Measurements from ENCODE around the gene HUNK.
A peak's percentile ranks its signal among the peaks of the same experiment; 100 is the strongest.

HUNK gene

DNA sequence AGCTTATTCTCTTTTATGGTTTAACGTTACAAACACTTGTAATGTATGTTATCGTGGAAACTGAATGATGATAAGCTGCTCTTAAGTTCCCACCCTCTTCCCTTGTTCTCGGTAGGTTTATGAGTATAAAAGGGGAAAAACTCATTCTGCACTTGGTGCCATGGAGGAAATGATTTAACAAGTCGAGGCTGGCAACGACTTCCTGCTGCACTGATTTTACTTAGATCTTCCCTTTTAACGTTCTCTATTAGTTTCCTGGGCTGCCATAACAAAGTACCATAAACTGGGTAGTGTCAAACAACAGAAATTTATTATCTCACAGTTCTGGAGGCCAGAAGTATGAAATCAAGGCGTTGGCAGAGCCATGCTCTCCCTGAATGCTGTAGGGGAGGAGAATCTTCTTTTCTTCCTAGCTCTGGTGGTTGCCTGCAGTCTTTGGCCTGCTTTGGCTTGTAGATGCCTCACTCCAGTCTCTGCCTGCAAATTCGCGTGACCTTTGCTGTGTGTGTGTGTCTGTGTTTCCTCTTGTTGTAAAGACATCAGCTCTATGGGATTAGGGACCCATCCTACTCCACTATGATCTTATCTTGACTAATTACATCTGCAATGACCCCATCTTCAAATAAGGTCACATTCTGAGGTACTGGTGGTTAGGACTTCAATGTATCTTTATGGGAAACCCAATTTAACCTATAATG is 26.3 kb downstream of the HUNK start:
- no peak for DNase-seq

DNA sequence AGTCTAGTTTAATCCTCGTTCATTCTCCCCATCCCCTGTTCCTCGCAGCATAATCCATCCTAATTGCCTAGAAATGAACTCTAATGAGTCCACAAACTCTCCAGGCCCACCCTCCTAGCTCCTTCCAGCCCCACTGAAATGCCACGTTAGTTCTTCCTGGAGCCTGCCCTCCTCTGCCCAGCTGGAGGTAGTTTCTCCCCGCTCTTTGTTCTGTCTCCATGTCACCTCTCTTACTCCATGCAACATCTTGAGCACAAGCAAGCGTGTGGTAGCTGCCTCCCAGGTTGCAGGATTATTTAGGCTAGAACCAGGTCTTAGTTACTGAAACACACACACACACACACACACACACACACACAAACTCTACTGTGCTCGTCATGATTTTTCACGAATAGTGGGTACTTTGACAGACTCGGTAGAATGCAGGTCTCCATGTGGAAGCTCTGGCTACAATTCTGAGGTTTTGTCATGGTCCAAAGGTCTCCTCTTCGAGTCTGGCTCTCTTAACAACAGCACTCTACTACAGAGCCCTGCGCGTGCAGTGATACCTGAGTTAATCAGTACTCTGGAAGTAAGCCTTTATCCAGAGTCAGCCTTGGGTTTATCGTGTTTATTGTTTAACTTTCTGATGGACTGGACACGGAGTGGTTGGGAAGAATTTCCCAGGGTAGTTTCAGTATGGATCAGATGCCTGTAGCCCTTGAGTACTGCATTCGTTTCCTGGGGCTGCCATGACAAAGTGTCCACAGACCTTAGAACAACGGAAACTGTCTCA is 27.5 kb downstream of the HUNK start:
- DNase-seq = no peak

DNA sequence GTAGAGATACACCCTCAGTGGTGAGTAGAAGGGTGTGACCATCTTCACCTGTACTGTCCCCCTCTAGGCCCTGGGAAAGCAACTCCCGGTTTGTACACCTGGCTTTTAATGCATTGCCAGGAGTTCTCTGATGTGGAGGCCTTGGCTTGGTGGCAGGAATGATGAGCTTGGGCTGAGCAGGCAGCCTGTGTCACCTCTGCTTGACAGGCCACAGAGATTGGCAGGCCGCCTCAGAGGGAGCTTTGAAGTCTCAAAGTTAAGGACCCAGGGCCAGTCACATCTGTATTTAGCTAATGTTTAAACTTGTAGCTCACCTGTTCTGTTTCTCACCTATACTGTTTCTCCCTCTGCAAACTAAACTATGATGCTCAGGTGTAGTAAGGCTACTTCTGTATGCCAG is 28.5 kb downstream of the HUNK start:
- no peak for DNase-seq

DNA sequence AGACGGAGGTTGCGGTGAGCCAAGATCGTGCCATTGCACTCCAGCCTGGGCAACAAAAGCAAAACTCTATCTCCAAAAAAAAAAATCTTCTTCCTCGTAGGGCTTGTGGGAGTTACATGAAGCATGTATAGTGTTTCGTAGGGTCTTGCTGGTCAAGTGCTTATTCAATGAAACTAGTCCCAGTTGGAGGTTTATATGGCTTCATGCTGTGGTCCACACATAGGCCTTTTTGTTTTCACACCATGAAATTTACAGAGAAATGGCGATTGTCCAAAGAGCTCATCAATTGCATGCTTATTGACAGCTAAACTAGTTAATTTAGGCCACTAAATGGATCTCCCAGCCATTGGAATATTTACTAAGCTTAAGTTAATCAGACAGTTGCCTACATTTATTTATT is 29.6 kb downstream of the HUNK start:
- no peak for DNase-seq

DNA sequence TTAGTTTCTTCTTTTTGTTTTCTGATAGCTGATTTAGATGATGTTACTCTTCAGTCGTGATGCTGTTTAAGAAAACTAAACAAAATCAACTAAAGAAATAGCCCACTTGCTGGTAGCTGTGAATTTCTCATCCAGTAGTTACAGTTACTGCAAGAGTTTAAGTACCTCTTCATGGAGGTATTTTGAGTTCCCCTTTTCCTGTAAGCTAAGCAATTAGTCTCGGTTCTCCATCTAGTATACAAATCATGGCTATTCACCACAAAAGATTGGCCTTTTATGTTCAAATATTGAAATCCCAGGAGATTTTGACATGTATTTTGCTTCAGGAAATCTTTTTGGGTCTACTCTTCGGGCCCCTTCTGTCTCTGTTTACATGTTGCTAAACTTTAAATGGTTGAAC is 31.1 kb downstream of the HUNK start:
- DNase-seq = no peak

DNA sequence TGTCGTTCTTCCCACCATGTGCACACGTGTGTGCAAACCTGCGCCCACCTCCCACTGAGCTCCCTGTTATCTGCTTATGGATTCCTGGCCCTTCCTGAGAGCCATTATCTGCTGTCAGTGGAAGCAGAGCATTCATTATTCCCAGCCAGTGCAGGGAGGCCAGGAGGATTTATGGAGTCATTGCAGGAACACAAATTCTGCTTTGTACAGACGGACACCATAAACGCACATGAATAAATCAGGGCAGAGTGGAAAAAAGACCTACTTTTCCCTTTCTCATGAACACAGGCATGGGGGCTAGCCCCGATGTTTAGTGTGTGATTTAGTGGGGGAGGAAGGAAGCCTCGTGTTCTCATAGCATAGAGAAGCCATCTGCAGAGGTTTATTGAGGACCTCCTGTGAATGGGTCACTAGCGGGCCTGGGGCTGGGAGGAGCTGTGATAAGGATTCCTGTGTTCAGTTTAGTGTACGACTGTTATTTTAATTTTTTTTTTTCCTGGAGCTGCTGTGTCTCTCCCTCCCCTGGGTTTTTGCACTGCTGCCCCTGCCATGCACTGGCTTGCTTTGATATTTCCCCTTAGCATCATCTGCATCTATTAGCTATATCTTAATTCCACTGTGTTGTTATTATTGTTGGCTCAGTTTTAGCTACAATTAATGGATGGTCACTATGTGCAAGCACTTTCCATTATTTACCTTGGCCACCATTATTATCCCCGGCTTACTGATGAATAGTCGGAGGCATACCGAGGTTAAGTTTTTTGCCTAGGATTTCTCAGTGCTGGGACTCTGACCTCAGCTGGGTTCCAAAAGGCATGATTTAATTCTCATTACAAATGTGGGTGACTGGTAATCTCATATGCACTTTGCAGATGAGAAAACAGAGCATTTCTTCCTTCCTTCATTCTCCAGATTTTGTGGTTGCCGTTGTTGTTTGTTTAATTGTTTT is 33.0 kb downstream of the HUNK start:
- no peak for DNase-seq

DNA sequence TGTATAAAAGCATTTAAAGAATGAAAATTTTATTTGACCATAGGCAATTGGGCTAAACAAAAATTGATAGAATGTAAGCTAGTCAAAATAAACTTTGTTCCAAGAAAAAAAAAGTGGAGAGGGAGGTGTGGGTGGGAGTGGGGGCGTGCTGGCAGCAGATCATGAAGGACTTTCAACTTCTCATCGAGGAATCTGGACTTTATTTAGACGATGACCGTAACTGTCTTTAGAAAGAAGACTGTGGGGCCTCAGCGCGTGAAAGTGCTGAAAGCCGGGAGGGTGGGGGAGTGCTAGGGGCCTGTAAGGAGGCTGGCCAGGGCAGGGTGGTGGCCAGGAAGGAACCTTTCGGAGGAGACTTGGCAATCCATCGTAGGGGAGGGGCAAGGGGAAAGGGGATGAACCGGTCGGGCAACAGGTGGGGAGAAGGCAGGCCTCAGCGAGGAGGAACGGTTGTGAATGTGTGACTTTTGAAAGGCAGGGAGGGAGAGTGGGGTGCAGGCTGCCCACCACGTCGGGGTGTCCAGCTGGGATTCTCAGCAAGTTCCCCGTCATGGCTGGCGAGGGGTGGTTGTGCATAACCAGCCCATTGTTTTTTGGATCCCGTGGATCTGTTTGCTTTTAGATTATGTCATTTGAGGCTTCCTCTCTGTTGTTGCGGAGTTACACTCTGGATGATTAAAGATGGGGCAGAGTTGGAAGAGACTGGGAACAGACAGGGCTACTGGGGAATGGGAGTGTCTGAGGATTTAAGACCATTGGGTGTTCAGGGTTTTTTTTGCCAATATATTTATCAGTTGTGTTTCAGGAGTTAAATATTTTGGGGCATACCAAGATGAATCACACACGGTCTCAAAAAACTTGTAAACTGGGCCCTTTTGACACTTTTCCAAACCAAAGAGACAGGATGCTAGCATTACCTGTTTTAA is 35.5 kb downstream of the HUNK start:
- DNase-seq = no peak

DNA sequence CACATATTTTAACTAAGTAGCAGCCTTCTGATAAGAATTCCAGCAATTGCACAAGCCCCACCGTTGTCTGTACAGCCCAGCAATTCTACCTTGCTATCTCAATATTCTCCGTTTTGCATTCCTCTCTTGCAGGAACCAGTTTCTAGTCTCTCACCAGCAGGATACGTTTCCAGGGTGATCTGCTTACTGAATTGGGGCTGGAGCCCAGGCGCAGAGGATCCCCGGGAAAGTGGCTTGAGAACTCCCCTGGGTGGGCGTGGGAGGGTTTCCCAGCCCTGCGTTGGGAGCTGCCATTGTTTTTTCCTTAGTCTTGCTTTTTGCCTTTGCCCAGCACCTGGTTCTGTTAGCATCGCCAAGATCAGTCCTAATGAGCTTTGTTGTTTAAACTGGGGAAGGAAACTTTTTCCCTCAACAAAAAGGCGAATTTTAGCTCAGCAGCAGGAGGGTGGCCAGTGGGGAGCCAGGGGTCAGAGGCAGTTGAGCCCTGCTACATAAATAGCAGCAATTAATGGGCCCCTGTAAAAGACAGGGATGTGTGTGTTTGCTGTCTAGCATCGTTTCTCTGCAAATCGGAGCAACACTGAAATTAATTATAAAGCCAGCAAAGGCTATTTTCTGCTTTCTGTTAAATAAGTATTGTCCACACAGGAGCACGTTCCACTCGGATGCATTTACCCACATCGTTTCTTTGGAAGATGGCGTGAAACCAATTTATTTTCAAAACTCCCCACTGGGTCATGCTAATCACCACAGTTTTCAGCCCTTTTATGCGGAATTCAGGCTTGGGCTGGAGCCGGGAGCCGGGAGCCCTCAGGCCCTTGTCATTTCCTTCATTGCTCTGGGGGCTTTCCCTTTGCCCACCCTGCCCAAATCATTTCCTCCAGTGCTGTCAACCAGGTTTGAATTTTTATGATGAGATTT is 36.6 kb downstream of the HUNK start:
- no peak for DNase-seq

DNA sequence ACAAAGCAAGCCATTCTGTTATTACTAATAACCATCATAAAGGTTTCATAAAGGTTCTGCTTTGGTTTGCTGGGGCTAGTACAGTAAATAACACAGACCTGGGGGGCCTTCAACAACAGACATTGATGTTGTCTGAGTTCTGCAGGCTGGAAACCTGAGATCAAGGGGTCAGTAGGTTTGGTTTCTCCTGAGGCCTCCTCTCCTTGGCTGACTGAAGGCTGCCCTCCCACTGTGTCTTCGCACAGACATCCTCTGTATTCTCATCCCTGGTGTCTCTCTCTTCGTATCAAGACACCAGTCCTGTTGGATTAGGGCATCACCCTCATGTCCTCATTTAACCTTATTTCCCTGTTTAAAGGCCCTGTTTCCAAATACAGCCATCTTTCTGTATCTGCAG is 37.3 kb downstream of the HUNK start:
- no peak for DNase-seq

DNA sequence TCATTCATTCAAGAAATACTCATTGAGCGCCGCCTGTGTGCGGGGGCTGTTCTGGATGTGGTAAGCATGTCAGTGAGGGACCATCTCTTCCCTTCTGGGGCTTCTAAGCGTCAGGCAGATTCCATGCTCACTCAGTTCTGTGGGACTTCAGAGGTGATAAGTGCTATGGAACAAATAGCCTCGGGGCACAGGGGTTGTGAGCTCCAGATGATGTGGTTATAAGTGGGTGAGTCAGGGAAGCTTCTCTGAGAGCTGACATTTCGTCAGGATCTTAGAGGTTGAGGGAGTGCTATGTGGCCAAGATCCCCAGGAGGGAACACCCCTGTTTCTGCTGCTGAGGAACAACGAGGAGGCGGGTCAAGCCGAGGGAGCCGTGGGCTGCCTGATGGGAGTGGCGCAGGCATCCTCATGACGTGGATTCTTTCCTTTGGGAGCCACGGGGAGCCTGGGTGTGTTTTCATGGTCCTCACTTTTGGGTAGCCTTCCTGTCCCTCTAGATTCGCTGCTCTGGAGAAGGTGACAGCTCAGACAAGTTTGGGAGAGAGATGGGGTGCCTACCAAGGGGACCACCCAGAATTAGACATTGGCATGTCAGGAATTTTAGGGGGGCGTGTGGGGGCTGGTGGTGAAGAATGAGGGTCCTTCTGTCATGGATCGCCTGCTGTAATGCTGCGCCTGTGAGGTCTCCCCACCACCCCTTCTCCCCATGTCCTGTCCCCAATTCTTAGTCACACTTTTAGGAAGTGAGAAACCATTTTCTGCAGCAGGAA is 38.5 kb downstream of the HUNK start:
- DNase-seq = no peak

DNA sequence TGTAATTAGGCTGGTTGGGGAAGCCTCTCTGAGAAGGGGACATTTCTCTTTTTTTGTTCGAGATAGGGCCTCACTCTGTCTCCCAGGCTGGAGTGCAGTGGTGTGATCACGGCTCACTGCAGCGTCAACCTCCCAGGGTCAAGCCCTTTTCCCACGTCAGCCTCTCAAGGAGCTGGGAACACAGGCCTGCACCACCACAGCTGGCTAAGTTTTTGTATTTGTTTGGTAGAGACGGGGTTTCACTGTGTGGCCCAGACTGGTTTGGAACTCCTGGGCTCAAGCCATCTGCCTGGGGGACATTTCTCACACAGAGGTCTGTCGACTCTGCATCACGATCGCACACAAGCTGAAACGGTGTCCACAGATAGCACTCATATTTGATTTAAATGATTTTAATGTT is 39.7 kb downstream of the HUNK start:
- no peak for DNase-seq

DNA sequence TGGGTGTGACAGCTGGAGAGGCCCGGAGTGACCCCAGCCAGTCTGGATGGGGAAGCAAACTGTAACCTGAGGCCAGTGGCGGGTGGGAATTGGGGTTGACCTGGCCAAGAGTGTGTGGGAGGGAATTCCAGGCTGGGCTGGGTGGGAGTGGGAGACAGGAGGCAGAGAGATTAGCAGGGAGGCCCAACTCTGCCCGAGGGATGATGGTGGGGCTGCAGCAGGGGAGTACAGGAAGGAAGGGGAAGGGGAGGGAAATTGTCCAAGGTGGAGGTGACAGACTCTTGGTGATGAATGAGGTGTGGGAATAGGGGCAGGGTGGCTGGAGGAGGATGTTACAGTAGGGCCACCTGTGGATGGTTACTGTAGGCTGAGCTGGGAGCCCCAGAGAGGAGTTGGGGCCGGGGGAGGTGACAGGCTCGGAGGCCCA is 40.4 kb downstream of the HUNK start:
- no peak for DNase-seq

DNA sequence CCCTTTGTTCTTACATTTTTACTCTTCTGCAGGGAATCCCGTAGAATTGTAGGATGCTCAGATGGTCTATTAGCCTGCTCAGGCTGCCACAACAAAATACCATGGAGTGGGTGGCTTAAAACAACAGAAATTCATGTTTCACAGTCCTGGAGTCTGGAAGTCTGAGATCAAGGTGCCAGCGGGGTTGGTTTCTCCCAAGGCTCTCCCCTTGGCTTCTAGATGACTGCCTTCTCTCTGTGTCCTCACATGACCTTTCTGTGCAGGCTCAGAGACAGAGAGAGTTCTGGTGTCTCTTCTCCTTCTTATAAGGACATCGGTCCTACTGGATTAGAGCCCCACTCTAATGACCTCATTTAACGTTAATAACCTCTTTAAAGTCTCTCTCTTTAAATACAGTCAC is 41.7 kb downstream of the HUNK start:
- DNase-seq = no peak

DNA sequence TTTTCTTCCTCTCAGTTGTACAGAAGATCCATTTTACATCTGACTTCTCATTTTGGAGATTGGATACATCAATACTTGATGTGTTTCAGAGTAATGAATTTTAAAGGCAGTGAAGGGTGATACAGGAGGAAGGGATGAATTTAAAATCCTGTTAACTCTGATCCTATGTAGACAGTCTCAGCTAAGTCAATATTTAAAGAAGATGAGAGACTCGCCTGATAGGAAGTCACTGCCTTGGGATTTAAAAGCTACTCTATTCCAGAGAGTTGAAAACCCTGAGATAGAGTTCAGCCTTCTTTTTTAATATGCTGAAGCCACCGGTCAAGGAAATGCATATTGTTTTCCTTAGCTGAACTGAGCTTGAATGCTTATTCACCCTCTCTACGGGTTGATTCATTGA is 42.7 kb downstream of the HUNK start:
- no peak for DNase-seq

DNA sequence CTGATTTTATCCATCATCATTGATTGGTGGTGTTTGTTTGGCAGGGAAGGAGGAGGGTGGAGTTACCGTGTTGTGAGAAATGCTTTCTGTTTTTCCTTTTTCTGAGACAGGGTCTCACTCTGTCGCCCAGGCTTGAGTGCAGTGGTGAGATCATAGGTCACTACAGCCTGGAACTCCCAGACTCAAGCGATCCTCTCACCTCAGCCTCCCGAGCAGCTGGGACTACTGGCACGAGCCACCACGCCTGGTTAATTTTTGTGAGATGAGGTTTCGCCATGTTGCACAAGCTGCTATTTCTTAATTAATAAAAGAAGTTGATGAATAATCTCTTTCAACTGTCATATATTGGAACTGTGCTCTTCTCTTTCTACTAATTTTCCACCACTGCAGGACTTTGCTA is 44.3 kb downstream of the HUNK start:
- DNase-seq = no peak

DNA sequence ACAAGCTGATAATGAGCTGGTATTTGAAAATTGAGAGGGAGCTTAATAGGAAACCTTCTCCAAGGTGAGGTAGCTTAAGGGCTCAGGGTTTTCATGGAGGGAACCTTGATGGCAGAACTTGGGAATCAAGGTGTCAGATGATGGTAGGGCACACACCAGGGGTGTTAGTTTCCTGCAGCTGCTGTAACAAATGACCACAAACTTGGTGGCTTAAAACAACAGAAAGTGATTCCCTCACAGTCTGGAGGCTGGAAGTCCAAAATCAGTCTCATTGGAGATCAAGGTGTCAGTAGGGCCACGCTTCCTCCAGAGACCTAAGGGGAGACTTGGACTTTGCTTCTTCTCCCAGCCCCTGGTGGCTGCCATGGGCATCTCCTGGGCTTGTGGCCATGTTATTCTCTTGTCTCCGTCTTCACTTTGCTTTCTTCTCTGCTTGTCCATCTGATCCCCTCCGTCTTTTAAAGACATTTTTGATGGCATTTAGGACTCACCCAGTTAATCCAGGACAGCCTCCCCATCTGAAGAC is 45.5 kb downstream of the HUNK start:
- DNase-seq = no peak

DNA sequence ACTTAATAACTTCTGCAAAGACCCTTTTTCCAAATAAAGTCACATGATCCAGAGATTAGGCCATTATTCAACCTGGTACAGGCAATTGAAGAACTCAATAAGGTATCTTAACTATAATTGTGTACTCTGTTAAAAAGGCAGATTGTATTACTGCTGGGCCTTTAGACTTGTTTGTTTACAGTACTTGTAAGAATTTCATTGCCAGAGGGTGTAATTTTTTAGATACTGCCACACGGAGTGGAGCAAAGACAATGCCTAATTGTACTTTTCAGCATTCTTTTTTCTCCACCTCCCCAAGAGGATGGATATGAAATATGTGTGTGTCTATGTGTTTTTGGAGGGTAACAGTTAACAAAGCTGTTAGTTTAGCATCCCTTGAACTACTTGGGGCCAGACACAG is 47.5 kb downstream of the HUNK start:
- no peak for DNase-seq

DNA sequence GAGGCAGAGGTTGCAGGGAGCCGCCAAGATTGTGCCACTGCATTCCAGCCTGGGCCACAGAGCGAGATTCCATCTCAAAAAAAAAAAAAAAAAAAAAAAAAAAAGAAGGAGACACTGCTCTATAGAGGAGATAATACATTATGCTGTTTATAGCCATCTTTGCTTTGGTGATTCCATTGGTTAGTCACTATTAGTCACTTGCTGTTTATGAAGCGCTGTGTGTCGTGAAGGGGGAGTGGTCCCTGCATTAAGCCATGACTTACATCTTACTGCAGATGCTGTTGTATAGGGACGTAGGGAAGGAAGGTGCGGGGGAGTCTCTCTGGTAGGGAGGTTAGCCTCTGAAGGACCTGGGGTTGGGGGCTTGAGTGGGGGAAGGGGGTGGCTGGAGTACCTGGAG is 48.3 kb downstream of the HUNK start:
- no peak for DNase-seq

DNA sequence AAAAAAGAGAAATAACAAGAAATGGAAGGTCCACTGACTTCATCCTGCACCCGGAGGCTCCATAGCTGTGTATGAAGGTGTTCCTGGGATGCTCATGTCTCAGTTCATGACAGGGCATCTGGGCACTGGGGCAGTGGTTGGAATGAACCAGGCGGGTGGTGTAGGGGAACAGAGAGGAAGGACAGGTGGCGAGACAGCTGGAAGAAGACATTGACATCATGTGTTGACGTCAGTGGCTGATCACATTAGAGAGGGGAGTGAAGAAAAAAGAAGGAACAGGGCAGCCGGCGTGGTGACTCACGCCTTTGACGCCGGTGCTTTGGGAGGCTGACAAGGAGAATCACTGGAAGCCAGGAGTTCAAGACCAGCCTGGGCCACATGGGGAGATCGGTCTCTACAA is 50.1 kb downstream of the HUNK start:
- DNase-seq = peak; percentile 11

DNA sequence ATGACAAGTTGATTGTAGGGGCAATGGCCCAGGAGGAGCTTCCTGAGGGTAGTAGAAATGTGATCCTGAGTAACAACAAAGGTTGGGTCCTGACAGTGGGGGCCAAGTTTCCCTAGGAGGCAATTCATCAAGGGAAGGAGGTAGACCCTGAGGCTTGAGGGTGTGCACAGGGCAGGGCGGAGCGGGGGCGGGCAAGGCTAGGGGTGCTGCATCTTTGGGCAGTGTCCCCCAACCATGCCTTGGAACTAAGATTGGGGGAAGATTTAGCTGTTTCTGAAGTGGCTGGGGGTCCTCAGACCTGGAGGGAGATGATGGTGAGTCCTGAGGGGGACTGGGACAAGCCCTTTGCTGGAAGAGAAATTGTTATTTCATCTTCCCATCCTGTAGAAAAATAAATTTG is 50.9 kb downstream of the HUNK start:
- DNase-seq = no peak
